GM12873 (cell line): ENCODE measurements around the gene VWA5B2.

Experiments used
- CTCF ChIP-seq: IDR thresholded peaks from 2 replicates; pipeline ENCODE4 v1.5.1; 2012; ENCODE audit warnings: low read depth, mild to moderate bottlenecking, moderate library complexity, low read length, control low read depth; ENCODE audit not compliant: insufficient read depth; ENCODE audit errors: missing control alignments

VWA5B2 gene

GRCh38 chr3:184258926-184259325 lies 29.5 kb downstream of the VWA5B2 start:
- no peak for TF ChIP-seq CTCF

GRCh38 chr3:184259396-184259877 lies 30.1 kb downstream of the VWA5B2 start:
- TF ChIP-seq CTCF, result no peak

GRCh38 chr3:184259878-184260723 lies 30.7 kb downstream of the VWA5B2 start:
- no peak for TF ChIP-seq CTCF

- no peak for TF ChIP-seq CTCF
These were observed 31.4 kb downstream of the VWA5B2 start for GRCh38 chr3:184260724-184261269.

GRCh38 chr3:184261270-184261853 lies 32.0 kb downstream of the VWA5B2 start, which contains the start of gene CAMK2N2:
Gene CAMK2N2 (minus strand): TSS chr3:184261553. CDS start chr3:184261285, 268 bp downstream.
- no peak for TF ChIP-seq CTCF

GRCh38 chr3:184261854-184262763 lies 32.7 kb downstream of the VWA5B2 start:
- TF ChIP-seq CTCF, result no peak
